CD4-positive, alpha-beta T cell (primary cell): ENCODE results near the gene ARL15. TPM values are rescaled to one million over a fixed set of nuclear protein-coding genes. Genes with fewer than 3 reads are reported as not detected.

Experiments
- ATAC-seq: fragments of 200-7000 bp; cut with Tn5 transposase; one replicate; pipeline ENCODE4 v1.10.0; 2022; ENCODE audit warnings: mild to moderate bottlenecking; ENCODE audit not compliant: poor library complexity
- CTCF ChIA-PET: fragments of 350-600 bp; sonication (Branson Sonifier 250); formaldehyde crosslinking; loops from one replicate; lab custom pipeline; 2021; ENCODE audit warnings: antibody characterized with exemption, inconsistent platforms; lab: Charles Lee
- POLR2A ChIA-PET: fragments of 350-600 bp; sonication (Branson Sonifier 250); formaldehyde crosslinking; loops from one replicate; lab custom pipeline; 2021; ENCODE audit warnings: antibody characterized with exemption, inconsistent platforms; lab: Charles Lee
- DNase-seq, 14 experiments: peaks; one replicate each; pipeline ENCODE4 v3.0.0-alpha.2; 2013 to 2020; ENCODE audit warnings: mixed read lengths in 2 of 14
- H3K27ac ChIP-seq, 2 donors: one replicate each; pipeline versions ENCODE4 v1.5.1 to v1.7.0; 2013; ENCODE audit warnings: low read length in 2 of 2, low read depth in 1 of 2, mild to moderate bottlenecking in 1 of 2
- H3K27me3 ChIP-seq, 2 experiments: 1 replicate in 1 of 2; 2 replicates in 1 of 2; pipeline versions ENCODE4 v1.6.1 to v1.7.0; 2013; ENCODE audit warnings: low read length in 2 of 2, control low read depth in 1 of 2, mild to moderate bottlenecking in 1 of 2, moderate library complexity in 1 of 2; ENCODE audit not compliant: insufficient read depth in 2 of 2, control insufficient read depth in 1 of 2
- H3K36me3 ChIP-seq: one replicate; pipeline ENCODE4 v1.6.1; 2013; ENCODE audit warnings: low read length, control low read depth; ENCODE audit not compliant: insufficient read depth
- H3K4me1 ChIP-seq: one replicate; pipeline ENCODE4 v1.6.1; 2013; ENCODE audit warnings: low read length, control low read depth; ENCODE audit not compliant: insufficient read depth
- H3K4me3 ChIP-seq: one replicate; pipeline ENCODE4 v1.5.1; 2013; ENCODE audit warnings: mild to moderate bottlenecking, low read length, moderate library complexity
- H3K9me3 ChIP-seq, 2 experiments: 1 replicate in 1 of 2; 2 replicates in 1 of 2; pipeline versions ENCODE4 v1.6.1 to v1.7.0; 2013; ENCODE audit warnings: low read length in 2 of 2, mild to moderate bottlenecking in 2 of 2, control low read depth in 1 of 2, moderate library complexity in 1 of 2; ENCODE audit not compliant: control insufficient read depth in 1 of 2, insufficient read depth in 1 of 2
- H3K27ac Mint-ChIP-seq: one replicate; pipeline ENCODE4 v1.8.0; 2020; ENCODE audit warnings: mixed read lengths
- H3K27me3 Mint-ChIP-seq: one replicate; pipeline ENCODE4 v1.8.0; 2021; ENCODE audit warnings: mixed read lengths
- H3K36me3 Mint-ChIP-seq: one replicate; pipeline ENCODE4 v1.8.0; 2021; ENCODE audit warnings: low read depth, mixed read lengths
- H3K4me1 Mint-ChIP-seq: one replicate; pipeline ENCODE4 v1.8.0; 2021; ENCODE audit warnings: low read depth, mixed read lengths
- H3K4me3 Mint-ChIP-seq: one replicate; pipeline ENCODE4 v1.8.0; 2020; ENCODE audit warnings: mild to moderate bottlenecking, mixed read lengths
- H3K9me3 Mint-ChIP-seq: one replicate; pipeline ENCODE4 v1.8.0; 2020; ENCODE audit warnings: mixed read lengths
- CTCF ChIP-seq: fragments of 200-600 bp; IDR thresholded peaks from one replicate; pipeline ENCODE4 v1.8.0; 2022; ENCODE audit warnings: antibody characterized with exemption, mild to moderate bottlenecking
- intact Hi-C, 2 experiments: fragments of 100-400 bp; cut with DNase I in 1 of 2; cut with micrococcal nuclease in 1 of 2; formaldehyde crosslinking; loops; one replicate each; pipeline versions ENCODE4 v1.15.1 to v1.9.0; 2023 to 2025; cut with DNase I, micrococcal nuclease
- total RNA-seq, 174 experiments: library from RNA in 2 of 174; stranded (reverse) in 2 of 174; gene quantifications; one replicate each; pipeline ENCODE4 v1.2.3 and lab custom pipeline; 2021 to 2026

Gene ARL15
- total RNA-seq, 2 experiments from 2014 or later = 9.1 to 10.6 TPM

DNA sequence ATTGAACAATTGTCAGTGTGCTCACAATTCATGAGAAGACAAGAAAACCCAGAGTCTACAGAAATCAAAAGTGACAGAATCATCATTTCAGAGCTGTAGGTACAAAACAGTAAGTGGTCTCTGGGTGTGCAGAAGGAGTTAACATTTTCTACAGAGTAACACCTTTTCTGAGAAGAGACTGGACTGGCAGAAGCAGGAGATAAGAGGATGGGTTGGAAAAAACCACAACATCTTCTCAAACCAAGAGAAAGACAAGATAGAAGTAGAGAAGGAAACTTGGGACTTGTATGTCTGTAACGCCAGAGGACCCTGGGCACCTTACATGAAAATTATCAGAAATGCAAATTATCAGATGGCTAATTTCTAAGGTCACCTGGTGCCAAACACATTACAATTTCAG lies 82.6 kb downstream of the ARL15 start:
- no peaks in the 10 kb centered on the region for H3K9me3 ChIP-seq
- intact Hi-C loops = loop anchor here (2.0 to 10.0 kb wide), 5 partner anchors 750 to 1280 kb away; no protein-coding TSS in a partner anchor
- no peaks in the 10 kb centered on the region for H3K27me3 Mint-ChIP-seq
- no peak overlapping the region for H3K27ac Mint-ChIP-seq
- H3K36me3 ChIP-seq = no peaks in the 10 kb centered on the region
- H3K4me1 ChIP-seq = no peaks in the 10 kb centered on the region
- ATAC-seq (no peak), DNase-seq (no peak)
- H3K4me1 Mint-ChIP-seq = peaks cover 16% of the 10 kb centered on the region
- H3K27me3 ChIP-seq = no peaks in the 10 kb centered on the region
- no peak overlapping the region for H3K4me3 Mint-ChIP-seq
- H3K36me3 Mint-ChIP-seq = no peaks in the 10 kb centered on the region
- ChIA-PET POLR2A (no interaction called here), CTCF (interaction anchor here (0.6 kb wide), 1 partner anchor 192 kb away, joined by 3 read pairs; no protein-coding TSS in a partner anchor)
- TF ChIP-seq CTCF = no peak
- no peak overlapping the region for H3K4me3 ChIP-seq
- no peak overlapping the region for H3K27ac ChIP-seq
- no peaks in the 10 kb centered on the region for H3K9me3 Mint-ChIP-seq

DNA sequence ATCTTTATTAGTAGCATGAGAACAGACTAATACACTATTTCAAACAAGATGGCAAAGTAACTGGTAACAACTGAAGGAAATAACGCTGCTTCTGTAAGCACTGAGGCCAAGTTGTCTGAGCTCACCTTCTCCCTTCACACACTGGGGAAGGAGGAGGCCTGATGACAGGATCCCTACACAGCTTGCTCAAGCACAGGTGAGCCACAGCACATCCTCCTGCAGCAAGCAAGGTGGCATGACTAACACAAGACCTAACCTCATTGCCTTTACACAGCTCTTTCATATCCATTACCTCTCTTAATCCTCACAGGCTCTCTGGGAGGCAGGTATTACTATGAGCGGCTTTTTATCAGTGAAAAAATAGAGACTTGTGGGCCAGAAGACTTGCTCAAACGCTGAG lies 83.3 kb downstream of the ARL15 start:
- no peaks in the 10 kb centered on the region for H3K9me3 ChIP-seq
- H3K27me3 ChIP-seq = no peaks in the 10 kb centered on the region
- intact Hi-C loops = loop anchor here (5.0 to 10.0 kb wide), 4 partner anchors 750 to 1280 kb away; no protein-coding TSS in a partner anchor
- H3K36me3 Mint-ChIP-seq = no peaks in the 10 kb centered on the region
- H3K9me3 Mint-ChIP-seq = no peaks in the 10 kb centered on the region
- no peaks in the 10 kb centered on the region for H3K4me1 ChIP-seq
- no peak overlapping the region for H3K4me3 Mint-ChIP-seq
- no peak overlapping the region for H3K27ac ChIP-seq
- ATAC-seq (no peak), DNase-seq (no peak)
- TF ChIP-seq CTCF = no peak
- H3K36me3 ChIP-seq = no peaks in the 10 kb centered on the region
- no peak overlapping the region for H3K27ac Mint-ChIP-seq
- POLR2A ChIA-PET = no interaction called here
- H3K4me1 Mint-ChIP-seq = peaks cover 15% of the 10 kb centered on the region
- no peak overlapping the region for H3K4me3 ChIP-seq
- CTCF ChIA-PET = interaction anchor here (0.6 kb wide), 1 partner anchor 192 kb away, joined by 3 read pairs; no protein-coding TSS in a partner anchor
- H3K27me3 Mint-ChIP-seq = no peaks in the 10 kb centered on the region

GRCh38 chr5:54226215-54226614 lies 84.2 kb downstream of the ARL15 start:
- Histone ChIP-seq H3K9me3 (no peaks in the 10 kb centered on the region), H3K27ac (no peak overlapping the region), H3K4me3 (no peak overlapping the region), H3K36me3 (no peaks in the 10 kb centered on the region), H3K27me3 (no peaks in the 10 kb centered on the region), H3K4me1 (no peaks in the 10 kb centered on the region)
- ATAC-seq = no peak
- ChIA-PET POLR2A (no interaction called here), CTCF (no interaction called here)
- Mint-ChIP-seq H3K4me3 (no peak overlapping the region), H3K27ac (no peak overlapping the region), H3K9me3 (no peaks in the 10 kb centered on the region), H3K36me3 (no peaks in the 10 kb centered on the region), H3K4me1 (peaks cover 12% of the 10 kb centered on the region), H3K27me3 (no peaks in the 10 kb centered on the region)
- no peak for DNase-seq
- intact Hi-C loops = loop anchor here (5.0 to 10.0 kb wide), 4 partner anchors 749 to 1279 kb away; no protein-coding TSS in a partner anchor
- TF ChIP-seq CTCF = no peak
